Urinary bladder (tissue), 4 donors: ENCODE measurements around the gene RSRP1. TPM values are rescaled to one million over a fixed set of nuclear protein-coding genes. Genes with fewer than 3 reads are reported as not detected.

Source experiments
- DNase-seq: peaks from one replicate; pipeline ENCODE4 v3.0.0-alpha.2; 2015; ENCODE audit errors: extremely low spot score
- H3K27ac ChIP-seq: one replicate; pipeline ENCODE4 v1.5.1; 2013; ENCODE audit warnings: low read depth, mild to moderate bottlenecking, moderate library complexity
- H3K36me3 ChIP-seq: one replicate; pipeline ENCODE4 v1.6.1; 2013; ENCODE audit warnings: mild to moderate bottlenecking, moderate library complexity; ENCODE audit not compliant: insufficient read depth
- H3K4me1 ChIP-seq: one replicate; pipeline ENCODE4 v1.6.1; 2013; ENCODE audit warnings: mild to moderate bottlenecking, moderate library complexity; ENCODE audit not compliant: insufficient read depth
- H3K4me3 ChIP-seq: one replicate; pipeline ENCODE4 v1.5.1; 2013; ENCODE audit warnings: low read depth, low read length
- WGBS: extraction: QIAGEN DNeasy Blood & Tissue Kit; methylation state at CpG from one replicate; pipeline ENCODE4 v1.1.7; 2013; 5-methylcytosine and 5-hydroxymethylcytosine counted together
- polyA plus RNA-seq: library from polyadenylated mRNA; stranded (reverse); fragments of 200-250 nt; gene quantifications from one replicate; pipeline ENCODE4 v1.2.3, GENCODE V29; 2013
- total RNA-seq: library from RNA; depleted of rRNA; stranded (reverse); fragments of >200 nt; gene quantifications from one replicate; pipeline ENCODE4 v1.2.3, GENCODE V29; 2014
- donor health status: healthy with polysubstance abuse.
- donor health status: healthy.

The RSRP1 gene
- total and polyA plus RNA-seq, 2 donors = 69.6 to 126 TPM

- no peaks in the 10 kb centered on the region for H3K4me1 ChIP-seq
- no peaks in the 10 kb centered on the region for H3K36me3 ChIP-seq
- WGBS = 59% methylated on average over 20 of the region's 20 CpGs
- no peak overlapping the region for H3K27ac ChIP-seq
- no peak overlapping the region for H3K4me3 ChIP-seq
- no peak for DNase-seq
Observed at GRCh38 chr1:25199819-25200620, 47.2 kb downstream of the RSRP1 start.

- Histone ChIP-seq H3K4me1 (no peaks in the 10 kb centered on the region), H3K36me3 (no peaks in the 10 kb centered on the region), H3K27ac (no peak overlapping the region), H3K4me3 (no peak overlapping the region)
- 71% methylated on average over 20 of the region's 20 CpGs for WGBS
- no peak for DNase-seq
Observed at GRCh38 chr1:25198663-25199252, 48.5 kb downstream of the RSRP1 start.

GRCh38 chr1:25197982-25198662, 49.1 kb downstream of the RSRP1 start:
- no peak for DNase-seq
- H3K4me3 ChIP-seq = no peak overlapping the region
- H3K27ac ChIP-seq = no peak overlapping the region
- H3K36me3 ChIP-seq = no peaks in the 10 kb centered on the region
- no peaks in the 10 kb centered on the region for H3K4me1 ChIP-seq
- WGBS = 63% methylated on average over 11 of the region's 11 CpGs

- no peak overlapping the region for H3K4me3 ChIP-seq
- DNase-seq = no peak
- WGBS = 65% methylated on average over 20 of the region's 20 CpGs
Observed at GRCh38 chr1:25197235-25197975, 49.8 kb downstream of the RSRP1 start.

GRCh38 chr1:25196830-25197229, 50.4 kb downstream of the RSRP1 start:
- DNase-seq = no peak
- Histone ChIP-seq H3K36me3 (no peaks in the 10 kb centered on the region), H3K4me3 (no peak overlapping the region), H3K27ac (no peak overlapping the region), H3K4me1 (no peaks in the 10 kb centered on the region)
- 82% methylated on average over 7 of the region's 7 CpGs for WGBS

More at GRCh38 chr1:25197235-25197975, 49.8 kb downstream of the RSRP1 start:
- no peaks in the 10 kb centered on the region for H3K4me1 ChIP-seq
- no peaks in the 10 kb centered on the region for H3K36me3 ChIP-seq
- H3K27ac ChIP-seq = no peak overlapping the region

GRCh38 chr1:25195835-25196234, 51.4 kb downstream of the RSRP1 start:
- H3K4me3 ChIP-seq = no peak overlapping the region
- no peak overlapping the region for H3K27ac ChIP-seq
- no peak for DNase-seq
- no peaks in the 10 kb centered on the region for H3K4me1 ChIP-seq
- H3K36me3 ChIP-seq = no peaks in the 10 kb centered on the region
- WGBS = 75% methylated on average over 6 of the region's 6 CpGs

- Histone ChIP-seq H3K4me3 (no peak overlapping the region), H3K4me1 (no peaks in the 10 kb centered on the region), H3K36me3 (no peaks in the 10 kb centered on the region), H3K27ac (no peak overlapping the region)
- 71% methylated on average over 17 of the region's 17 CpGs for WGBS
- DNase-seq = peak; percentile 60
Observed at GRCh38 chr1:25194572-25195020, 52.7 kb downstream of the RSRP1 start.

- no peak overlapping the region for H3K4me3 ChIP-seq
- WGBS = 78% methylated on average over 8 of the region's 8 CpGs
- no peak for DNase-seq
- H3K36me3 ChIP-seq = no peaks in the 10 kb centered on the region
- H3K27ac ChIP-seq = no peak overlapping the region
- no peaks in the 10 kb centered on the region for H3K4me1 ChIP-seq
Observed at GRCh38 chr1:25194054-25194453, 53.2 kb downstream of the RSRP1 start.

GRCh38 chr1:25193229-25193628, 54.0 kb downstream of the RSRP1 start:
- Histone ChIP-seq H3K4me1 (no peaks in the 10 kb centered on the region), H3K27ac (no peak overlapping the region), H3K36me3 (no peaks in the 10 kb centered on the region), H3K4me3 (no peak overlapping the region)
- DNase-seq = no peak
- WGBS = 50% methylated on average over 9 of the region's 9 CpGs

Other genes with a start within 250 kb of the RSRP1 start
- gene SYF2, start 15.0 kb downstream of the RSRP1 start, total RNA-seq = 54.7 TPM
- 91.9 TPM for gene SYF2, start 15.0 kb downstream of the RSRP1 start, polyA plus RNA-seq
- gene RHD, start 25.1 kb upstream of the RSRP1 start, total RNA-seq = 0.69 TPM
- not detected for gene RHD, start 25.1 kb upstream of the RSRP1 start, polyA plus RNA-seq
- 80.6 TPM for gene TMEM50A, start 90.9 kb upstream of the RSRP1 start, total RNA-seq
- gene TMEM50A, start 90.9 kb upstream of the RSRP1 start, polyA plus RNA-seq = 95.8 TPM
- 0.85 TPM for gene RHCE, start 173.4 kb upstream of the RSRP1 start, total RNA-seq
- gene RHCE, start 173.4 kb upstream of the RSRP1 start, polyA plus RNA-seq = 0.19 TPM
- 24.4 TPM for gene MACO1, start 183.4 kb upstream of the RSRP1 start, total RNA-seq
- gene MACO1, start 183.4 kb upstream of the RSRP1 start, polyA plus RNA-seq = 7.9 TPM